NCI-H2171 (cell line): ENCODE data around the gene ANKRD17.

Experiments used
- DNase-seq: peaks from one replicate; lab custom pipeline; 2025; lab: John Stamatoyannopoulos, UW

ANKRD17 gene

GRCh38 chr4:73051625-73052024 is 207.0 kb downstream of the ANKRD17 start:
- no peak for DNase-seq

DNA sequence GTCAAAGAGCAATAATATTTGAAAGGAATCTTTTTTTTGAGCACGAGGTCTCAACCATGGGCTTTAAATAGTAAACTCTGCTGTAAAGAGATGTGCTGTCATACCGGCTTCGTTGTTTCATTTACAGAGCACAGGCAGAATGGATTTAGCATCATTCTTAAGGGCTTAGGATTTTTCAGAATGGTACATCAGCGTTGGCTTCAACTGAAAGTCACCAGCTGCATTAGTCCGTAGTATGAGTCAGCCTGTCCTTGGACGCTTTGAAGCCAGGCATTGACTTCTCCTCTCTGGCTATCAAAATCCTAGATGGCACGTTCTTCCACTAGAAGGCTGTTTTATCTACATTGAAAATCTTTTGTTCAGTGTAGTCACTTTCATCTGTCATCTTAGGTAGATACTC is 212.7 kb downstream of the ANKRD17 start:
- no peak for DNase-seq

GRCh38 chr4:73037057-73037456 is 221.5 kb downstream of the ANKRD17 start:
- no peak for DNase-seq

- no peak for DNase-seq
Observed at GRCh38 chr4:73036123-73036522, 222.5 kb downstream of the ANKRD17 start.

DNA sequence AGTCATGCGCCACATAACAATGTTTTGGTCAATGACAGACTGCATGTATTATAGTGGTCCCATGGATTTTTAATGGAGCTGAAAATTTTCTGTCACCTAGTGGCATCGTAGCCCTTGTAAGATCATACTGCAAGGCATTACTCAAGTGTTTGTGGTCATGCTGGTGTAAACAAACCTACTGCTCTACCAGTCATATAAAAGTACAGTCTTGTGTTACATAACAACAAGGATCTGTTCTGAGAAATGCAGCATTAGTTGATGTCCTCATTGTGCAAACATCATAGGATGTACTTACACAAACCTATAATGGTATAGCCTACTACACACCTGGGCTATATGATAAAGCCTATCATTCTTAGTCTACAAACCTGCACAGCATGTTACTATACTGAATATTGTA is 223.7 kb downstream of the ANKRD17 start:
- DNase-seq = no peak

- DNase-seq = no peak
Observed at GRCh38 chr4:73028621-73029020, 230.0 kb downstream of the ANKRD17 start.
